AG04449 (cell line): ENCODE data around the gene RDH5.

Experiments used
- CTCF ChIA-PET: fragments of 350-600 bp; formaldehyde crosslinking; extraction: SDS; loops from one replicate; lab custom pipeline; 2021; ENCODE audit warnings: antibody characterized with exemption; lab: Yijun Ruan, JAX
- POLR2A ChIA-PET: fragments of 400-600, 350-600 bp; formaldehyde crosslinking; extraction: SDS; loops from one replicate; lab custom pipeline; 2020; ENCODE audit warnings: antibody characterized with exemption, inconsistent platforms; lab: Yijun Ruan, JAX
- DNase-seq: peaks from one replicate; pipeline ENCODE4 v3.0.0-alpha.2; 2010; ENCODE audit warnings: low read depth, low spot score
- H3K4me3 ChIP-seq: 2 replicates; pipeline ENCODE4 v1.5.1; 2011; ENCODE audit warnings: low read depth, mild to moderate bottlenecking, control low read depth, low read length
- TF ChIP-seq, protein P1 (sequence below): IDR thresholded peaks from one replicate; pipeline ENCODE4 v1.5.1; 2011; ENCODE audit warnings: mild to moderate bottlenecking, moderate library complexity, low read length, control low read depth, inconsistent platforms; ENCODE audit not compliant: insufficient read depth; ENCODE audit errors: missing control alignments

RDH5 gene

DNA sequence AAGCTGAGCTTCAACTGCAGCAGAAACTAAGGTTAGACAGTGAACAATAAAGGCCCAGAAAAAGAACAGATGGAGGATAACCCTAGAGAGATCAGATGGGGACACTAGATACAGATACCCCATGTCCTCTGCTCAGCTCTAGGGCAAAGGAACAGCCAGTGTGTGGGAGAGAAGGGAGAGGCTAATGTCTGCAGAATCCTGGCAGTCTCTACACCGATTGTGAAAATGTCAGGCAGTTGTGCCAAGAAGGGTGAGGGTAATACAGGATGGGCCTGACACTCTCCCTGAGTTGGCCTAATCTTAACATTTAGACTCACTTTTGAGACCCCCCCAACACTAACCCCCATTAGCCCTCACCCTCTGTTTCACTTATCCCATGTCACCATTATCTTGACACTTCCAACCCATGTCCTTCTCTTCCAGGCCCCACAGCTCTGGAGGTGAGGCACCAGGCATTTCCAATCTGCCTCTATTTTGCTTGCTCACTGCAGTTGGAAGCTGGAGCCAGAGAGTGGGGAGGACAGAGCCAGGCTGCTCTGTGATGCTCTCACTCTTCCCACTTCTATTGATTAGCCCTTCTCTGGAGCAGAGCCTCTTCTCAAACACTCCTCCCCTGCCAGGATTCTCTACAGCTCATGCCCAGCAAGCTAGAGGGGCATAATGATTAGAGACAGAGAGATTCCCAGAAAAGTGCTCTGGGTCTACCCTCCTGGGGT lies 7.3 kb upstream of the RDH5 start:
- ChIA-PET POLR2A (no interaction called here), CTCF (interaction anchor here (1.2 to 2.5 kb wide), 5 partner anchors 7 to 56 kb away, joined by 3 to 12 read pairs (median 5); partner anchors contain the start of gene RDH5)

DNA sequence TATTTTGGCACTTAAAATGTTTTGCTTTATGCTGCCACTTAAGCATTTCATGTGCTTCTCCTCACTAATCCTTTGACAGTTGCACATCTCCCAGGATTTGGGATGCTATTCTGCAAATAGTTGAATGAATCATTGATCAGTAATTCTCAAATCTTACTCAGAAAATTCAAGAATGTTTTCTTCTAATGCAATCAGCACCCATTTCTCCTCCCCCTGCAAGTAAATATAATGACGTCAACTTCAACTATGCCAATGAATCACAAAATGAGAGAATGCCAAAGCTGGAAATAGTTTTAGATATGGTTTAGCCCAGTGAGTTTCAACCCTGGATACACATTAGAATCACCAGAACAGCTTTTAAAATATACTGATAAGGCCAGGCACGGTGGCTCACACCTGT lies 6.5 kb upstream of the RDH5 start:
- no peak overlapping the region for H3K4me3 ChIP-seq
- no peak for DNase-seq
- CTCF ChIA-PET: interaction anchor here (0.7 to 2.5 kb wide), 2 partner anchors 57 kb away, joined by 4 to 12 read pairs; no protein-coding TSS in a partner anchor
- TF ChIP-seq, protein P1, sequence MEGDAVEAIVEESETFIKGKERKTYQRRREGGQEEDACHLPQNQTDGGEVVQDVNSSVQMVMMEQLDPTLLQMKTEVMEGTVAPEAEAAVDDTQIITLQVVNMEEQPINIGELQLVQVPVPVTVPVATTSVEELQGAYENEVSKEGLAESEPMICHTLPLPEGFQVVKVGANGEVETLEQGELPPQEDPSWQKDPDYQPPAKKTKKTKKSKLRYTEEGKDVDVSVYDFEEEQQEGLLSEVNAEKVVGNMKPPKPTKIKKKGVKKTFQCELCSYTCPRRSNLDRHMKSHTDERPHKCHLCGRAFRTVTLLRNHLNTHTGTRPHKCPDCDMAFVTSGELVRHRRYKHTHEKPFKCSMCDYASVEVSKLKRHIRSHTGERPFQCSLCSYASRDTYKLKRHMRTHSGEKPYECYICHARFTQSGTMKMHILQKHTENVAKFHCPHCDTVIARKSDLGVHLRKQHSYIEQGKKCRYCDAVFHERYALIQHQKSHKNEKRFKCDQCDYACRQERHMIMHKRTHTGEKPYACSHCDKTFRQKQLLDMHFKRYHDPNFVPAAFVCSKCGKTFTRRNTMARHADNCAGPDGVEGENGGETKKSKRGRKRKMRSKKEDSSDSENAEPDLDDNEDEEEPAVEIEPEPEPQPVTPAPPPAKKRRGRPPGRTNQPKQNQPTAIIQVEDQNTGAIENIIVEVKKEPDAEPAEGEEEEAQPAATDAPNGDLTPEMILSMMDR: no peak
- POLR2A ChIA-PET: interaction anchor here (0.6 kb wide), 1 partner anchor 1716 kb away, joined by 3 read pairs; no protein-coding TSS in a partner anchor

More for the DNA sequence above, 7.3 kb upstream of the RDH5 start:
- H3K4me3 ChIP-seq: no peak overlapping the region
- TF ChIP-seq, protein P1: no peak
- DNase-seq: no peak

DNA sequence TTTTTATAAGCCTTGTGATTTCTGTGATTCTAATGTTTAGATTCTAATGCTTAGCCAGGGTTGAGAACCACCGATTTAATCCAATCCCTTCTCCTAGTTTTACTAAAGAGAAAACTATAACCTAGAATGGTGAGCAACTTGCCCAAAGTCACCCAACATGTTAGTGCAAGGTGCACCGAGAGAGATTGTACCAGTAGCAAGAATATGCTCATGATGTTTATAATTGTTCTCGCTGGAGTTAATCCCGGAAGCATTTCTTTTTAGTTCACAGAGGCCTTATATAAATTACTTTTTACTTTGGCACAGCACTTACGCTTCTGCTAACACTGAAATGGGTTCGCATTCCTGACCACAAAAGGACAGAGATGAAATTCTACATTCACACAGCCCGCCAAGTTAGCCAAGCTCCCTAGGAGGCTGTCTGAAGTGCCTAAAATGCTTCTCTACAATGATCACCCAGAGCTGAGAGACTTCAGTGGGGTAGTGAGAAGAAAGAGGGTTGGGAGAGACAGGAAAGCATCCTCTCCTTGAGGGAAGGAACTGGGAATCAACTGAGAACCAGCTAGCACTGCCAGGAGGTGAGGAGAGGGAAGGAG lies 4.9 kb upstream of the RDH5 start:
- TF ChIP-seq, protein P1: no peak
- peak overlapping the region; percentile 81 for H3K4me3 ChIP-seq
- no peak for DNase-seq
- ChIA-PET POLR2A (interaction anchor here (2.5 kb wide), 1 partner anchor 14 kb away, joined by 18 read pairs; the partner anchor contains the start of gene CD63), CTCF (interaction anchor here (0.7 to 2.1 kb wide), 9 partner anchors 10 to 334 kb away, joined by 3 to 7 read pairs (median 3); partner anchors contain the start of gene RAB5B)

GRCh38 chr12:55715833-55716581 lies 4.2 kb upstream of the RDH5 start, which contains the start of gene BLOC1S1:
BLOC1S1 (plus strand) TSS chr12:55716046; CDS start chr12:55716052, 6 bp downstream.
- H3K4me3 ChIP-seq: peak within 1 kb of the TSS; percentile 81
- ChIA-PET CTCF (interaction anchor here (0.9 to 2.6 kb wide), 9 partner anchors 9 to 258 kb away, joined by 3 to 15 read pairs (median 5); partner anchors contain the start of gene RAB5B), POLR2A (interaction anchor here (2.5 kb wide), 1 partner anchor 13 kb away, joined by 18 read pairs; the partner anchor contains the start of gene CD63)
- DNase-seq: no peak
- TF ChIP-seq, protein P1: no peak

DNA sequence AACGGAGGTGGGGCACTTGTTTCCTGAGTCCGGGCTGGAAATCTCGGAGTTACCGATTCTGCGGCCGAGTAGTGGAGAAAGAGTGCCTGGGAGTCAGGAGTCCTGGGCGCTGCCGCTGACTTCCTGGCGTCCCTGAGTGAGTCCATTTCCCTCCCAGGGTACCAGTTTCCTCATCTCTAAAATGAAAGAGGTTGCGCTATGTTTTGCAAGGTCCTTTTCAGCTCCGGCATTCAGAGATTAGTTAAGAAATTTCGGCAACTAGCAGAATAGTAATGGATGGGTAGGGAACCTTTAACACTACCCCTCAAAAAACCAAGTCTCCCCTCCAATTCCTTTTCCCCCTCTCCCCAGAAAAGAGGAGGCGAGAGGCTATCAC lies 3.6 kb upstream of the RDH5 start:
- ChIA-PET POLR2A (interaction anchor here (2.5 kb wide), 1 partner anchor 13 kb away, joined by 18 read pairs; the partner anchor contains the start of gene CD63), CTCF (interaction anchor here (0.9 to 3.5 kb wide), 10 partner anchors 8 to 528 kb away, joined by 3 to 15 read pairs (median 6); partner anchors contain the start of genes CD63 and RAB5B)
- H3K4me3 ChIP-seq: peak overlapping the region; percentile 81
- DNase-seq: no peak
- TF ChIP-seq, protein P1: no peak
